Measurements from ENCODE around the gene MAGI2.

Gene MAGI2

DNA sequence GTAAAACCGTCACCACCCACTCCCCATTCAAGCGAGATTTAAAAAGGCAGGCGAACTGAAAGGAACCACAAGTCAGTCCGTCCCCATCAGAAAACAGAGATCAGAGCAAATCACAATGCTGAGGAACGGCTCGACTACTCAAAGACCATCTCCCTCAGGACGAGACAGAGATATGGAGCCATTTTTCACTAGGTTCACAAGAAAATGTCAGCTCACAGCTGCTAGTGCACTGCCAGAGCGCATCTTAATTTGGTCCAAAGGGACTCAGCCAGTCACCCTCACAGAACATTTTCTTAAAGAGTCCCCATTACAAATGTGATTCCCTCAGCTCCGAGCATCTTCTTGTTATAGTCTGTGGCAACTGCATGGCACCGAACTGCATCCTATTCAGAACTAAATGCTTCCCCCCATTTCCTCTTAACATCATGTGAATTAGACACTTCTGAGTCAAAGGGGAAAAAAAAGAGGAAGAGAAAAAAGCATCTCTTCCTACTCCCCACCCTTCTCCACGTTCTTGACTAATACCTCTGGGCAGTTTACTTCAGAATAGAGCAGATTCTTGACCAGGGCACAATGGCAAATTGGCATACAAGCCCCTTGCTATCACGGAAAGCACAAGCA lies 683.9 kb downstream of the MAGI2 start:
- DNase-seq = no peak

DNA sequence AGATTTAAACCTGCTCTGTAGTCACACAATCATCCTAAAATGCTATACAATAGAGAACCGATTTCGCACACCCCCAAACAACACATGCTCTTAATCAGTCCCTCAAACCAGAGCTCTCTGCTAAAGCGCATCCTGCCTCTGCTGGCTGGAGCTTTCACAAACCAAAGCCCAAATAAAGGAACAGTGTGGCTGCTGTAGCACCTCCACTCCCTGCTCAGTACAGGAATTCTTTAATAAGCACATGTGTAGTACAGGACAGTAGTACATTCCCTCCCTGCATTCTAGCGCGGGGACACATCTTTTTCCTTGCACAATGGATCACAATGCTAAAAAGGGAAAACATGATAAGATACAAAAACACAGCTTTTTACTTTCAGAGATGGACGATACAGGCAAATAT lies 684.6 kb downstream of the MAGI2 start:
- DNase-seq = no peak

- no peak for DNase-seq
Measured at GRCh38 chr7:78765943-78766729, 687.3 kb downstream of the MAGI2 start.

GRCh38 chr7:78764571-78764970 lies 688.9 kb downstream of the MAGI2 start:
- DNase-seq = no peak

DNA sequence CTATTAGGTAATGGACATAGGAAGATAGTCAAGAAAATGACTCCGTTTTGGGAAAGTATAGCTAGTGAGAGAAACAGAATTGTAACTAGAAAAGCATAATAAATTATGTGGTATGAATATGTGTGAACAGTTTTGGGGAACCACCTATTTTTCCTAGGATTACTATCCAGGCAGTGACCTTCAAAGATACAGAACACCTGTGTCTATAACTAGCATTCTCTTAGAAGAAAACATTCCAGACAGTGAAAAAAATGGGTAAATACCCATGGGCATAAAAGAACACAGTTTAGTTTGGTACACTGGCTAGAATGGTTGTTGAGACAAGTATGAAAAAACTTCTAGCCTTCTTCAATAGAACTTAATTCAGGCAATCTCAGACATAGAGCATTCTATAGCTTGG lies 690.8 kb downstream of the MAGI2 start:
- DNase-seq = no peak

- peak; percentile 23 for DNase-seq
Measured at GRCh38 chr7:78760620-78761355, 692.7 kb downstream of the MAGI2 start.

- DNase-seq = no peak
Measured at GRCh38 chr7:78752554-78752953, 700.9 kb downstream of the MAGI2 start.

DNA sequence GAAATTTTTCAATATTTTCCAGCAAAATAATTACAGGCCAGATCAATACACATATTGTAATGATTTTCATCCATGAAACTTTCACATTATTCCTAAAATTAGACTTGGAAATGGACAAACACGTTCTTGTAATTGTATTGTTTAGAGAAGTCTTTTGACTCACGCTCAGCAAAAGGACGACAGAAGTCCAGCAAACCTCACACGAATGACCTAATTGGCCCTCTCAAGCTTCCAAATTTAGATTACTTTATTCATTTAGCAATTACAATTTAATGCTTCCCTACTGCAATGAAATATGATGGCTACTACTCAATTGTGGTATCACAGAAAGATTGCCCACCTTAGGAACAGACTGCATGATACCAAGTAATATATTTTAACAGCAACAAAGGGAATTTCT lies 702.2 kb downstream of the MAGI2 start:
- no peak for DNase-seq

DNA sequence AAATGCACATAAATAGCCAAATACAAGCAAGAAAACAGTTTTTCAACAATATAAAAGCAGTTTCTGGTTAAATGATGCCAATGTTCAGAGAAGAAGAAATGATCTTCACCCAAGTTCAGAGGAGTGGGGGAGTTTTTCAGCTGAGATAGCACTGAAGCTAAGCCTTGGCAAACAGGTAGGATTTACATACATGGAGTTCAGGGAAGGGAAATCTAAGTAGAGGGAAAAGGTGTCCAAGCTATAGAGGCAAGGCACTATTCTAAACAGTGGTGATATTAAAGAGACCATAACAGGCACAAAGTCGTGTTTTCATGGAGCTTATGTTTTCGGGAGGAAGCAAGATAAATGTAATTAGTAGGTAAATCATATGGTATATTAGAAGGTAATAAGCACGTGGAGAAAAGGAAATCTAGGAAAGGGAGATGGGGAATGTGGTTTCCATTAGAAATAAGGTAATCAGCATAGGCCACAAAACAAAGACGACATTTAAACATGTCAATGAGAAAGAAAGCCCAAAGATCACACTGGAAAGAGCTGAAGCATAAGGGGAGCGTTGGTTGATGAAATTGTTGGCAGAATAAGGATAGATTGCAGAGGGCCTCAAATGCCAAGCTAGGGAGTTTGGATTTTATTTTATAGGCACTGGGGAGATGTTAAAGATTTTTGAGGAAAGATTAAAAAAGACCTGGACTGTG lies 704.3 kb downstream of the MAGI2 start:
- DNase-seq = no peak

DNA sequence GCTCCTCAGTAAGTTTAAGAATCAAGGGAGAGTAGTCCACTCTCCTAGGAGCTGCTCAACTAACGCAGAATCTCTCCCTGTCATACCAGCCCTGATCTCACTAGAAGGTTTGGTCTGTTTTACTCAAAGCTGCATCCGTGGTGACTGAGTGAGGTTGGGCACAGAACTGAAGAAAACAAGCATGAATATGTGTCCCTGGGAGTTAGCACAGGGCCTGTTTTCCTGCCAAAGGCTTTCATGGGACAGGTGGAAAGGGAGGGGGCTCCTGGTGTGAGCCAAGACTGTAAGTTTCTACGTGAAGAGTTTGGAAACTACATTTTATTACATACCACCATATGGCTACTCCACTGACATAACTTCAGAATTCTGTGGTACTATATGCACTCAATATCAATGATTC lies 705.9 kb downstream of the MAGI2 start:
- DNase-seq = no peak

DNA sequence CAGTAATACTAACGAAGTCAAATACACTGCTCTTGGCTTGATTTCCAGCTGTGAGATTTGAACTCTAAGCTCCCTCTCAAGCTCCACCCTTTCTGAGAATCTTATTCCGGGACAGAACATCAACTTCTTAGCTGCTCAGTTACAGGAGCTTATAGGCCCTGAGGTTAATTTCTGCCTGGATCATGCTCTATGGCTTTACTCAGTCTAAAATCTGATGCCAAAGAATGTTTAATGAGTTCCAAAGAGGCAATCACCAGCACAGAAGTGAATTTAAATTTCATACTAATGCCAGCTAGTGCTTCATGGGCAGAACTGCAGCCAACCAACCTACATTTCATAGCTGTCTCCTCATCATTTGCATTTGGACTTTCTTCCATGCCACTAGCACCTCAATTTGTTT lies 707.2 kb downstream of the MAGI2 start:
- DNase-seq = no peak

DNA sequence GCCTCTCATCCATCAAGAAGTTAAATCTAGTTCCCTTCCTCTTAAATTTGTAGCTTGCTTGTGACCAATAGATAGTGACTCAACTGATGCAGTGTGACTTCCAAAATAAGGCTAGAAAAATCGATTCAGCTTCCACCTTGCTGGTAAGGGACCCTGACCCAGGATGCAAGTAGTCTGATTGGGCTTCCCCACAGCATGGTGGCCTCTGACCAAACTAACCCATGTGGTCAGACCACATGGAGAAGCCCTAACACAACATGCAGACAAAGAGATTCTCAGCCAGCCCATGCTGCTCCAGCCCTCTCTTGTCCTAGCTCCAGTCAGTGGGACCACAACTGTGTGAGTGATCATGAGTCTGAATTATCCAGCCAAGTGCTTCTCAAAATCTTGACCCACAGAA lies 710.8 kb downstream of the MAGI2 start:
- DNase-seq = no peak

GRCh38 chr7:78736548-78736947 lies 716.9 kb downstream of the MAGI2 start:
- no peak for DNase-seq

- no peak for DNase-seq
Measured at GRCh38 chr7:78734626-78735025, 718.8 kb downstream of the MAGI2 start.

GRCh38 chr7:78720066-78720465 lies 733.4 kb downstream of the MAGI2 start:
- DNase-seq = no peak

- DNase-seq = no peak
Measured at GRCh38 chr7:78718212-78718611, 735.3 kb downstream of the MAGI2 start.

- no peak for DNase-seq
Measured at GRCh38 chr7:78716876-78717275, 736.6 kb downstream of the MAGI2 start.

DNA sequence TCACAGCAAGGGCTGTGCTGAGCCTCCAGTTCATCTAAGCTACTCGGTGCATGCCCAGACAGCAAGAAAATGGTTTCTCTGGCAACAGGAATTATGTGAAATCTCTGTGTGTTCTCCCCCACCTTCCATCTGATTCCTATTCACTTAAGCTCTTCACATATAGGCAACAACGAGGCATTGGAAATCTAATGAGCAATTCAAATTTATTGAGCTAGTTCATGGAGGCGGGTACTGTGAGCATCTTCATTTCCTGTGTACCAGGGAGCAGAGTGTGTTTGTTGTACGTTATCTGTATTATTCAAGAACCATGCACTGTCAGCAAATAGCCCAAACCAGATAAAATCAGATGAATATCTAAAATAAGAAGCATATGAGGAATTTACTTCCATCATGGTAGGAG lies 739.1 kb downstream of the MAGI2 start:
- DNase-seq = no peak

- no peak for DNase-seq
Measured at GRCh38 chr7:78712111-78712510, 741.4 kb downstream of the MAGI2 start.

GRCh38 chr7:78709658-78710057 lies 743.8 kb downstream of the MAGI2 start:
- peak; percentile 10 for DNase-seq

DNA sequence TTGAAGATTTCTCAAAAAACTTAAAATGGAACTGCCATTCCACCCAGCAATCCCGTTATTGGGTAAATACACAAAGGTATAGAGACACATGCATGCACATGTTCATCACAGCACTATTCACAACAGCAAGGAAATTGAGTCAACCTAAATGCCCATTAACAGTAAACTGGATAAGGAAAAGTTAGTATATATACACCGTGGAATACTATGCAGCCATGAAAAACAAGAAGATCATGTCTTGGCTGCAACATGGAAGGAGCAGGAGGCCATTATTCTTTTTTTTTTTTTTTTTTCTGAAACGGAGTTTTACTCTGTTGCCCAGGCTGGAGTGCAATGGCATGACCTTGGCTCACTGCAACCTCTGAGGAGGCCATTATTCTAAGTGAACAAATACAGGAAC lies 749.0 kb downstream of the MAGI2 start:
- no peak for DNase-seq

GRCh38 chr7:78703391-78703790 lies 750.1 kb downstream of the MAGI2 start:
- DNase-seq = no peak

DNA sequence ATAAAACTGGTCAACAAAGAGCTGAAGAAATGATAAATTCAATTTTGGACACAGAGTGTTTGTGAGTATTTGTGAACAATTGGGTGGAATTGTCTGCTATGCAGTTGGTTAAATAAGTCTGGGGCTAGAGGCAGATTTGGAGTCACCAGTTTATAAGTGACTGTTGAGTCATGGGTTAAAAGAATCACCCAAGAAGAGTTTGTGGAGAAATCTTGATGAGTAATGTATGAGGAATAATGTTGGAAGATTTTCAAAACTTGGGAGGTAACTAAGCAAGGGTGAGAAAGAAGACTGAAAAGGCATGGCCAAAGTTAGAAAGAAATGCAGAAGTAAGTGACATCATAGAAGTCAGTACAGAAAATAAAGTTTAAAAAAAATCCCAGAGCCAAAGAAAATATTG lies 750.7 kb downstream of the MAGI2 start:
- DNase-seq = no peak

DNA sequence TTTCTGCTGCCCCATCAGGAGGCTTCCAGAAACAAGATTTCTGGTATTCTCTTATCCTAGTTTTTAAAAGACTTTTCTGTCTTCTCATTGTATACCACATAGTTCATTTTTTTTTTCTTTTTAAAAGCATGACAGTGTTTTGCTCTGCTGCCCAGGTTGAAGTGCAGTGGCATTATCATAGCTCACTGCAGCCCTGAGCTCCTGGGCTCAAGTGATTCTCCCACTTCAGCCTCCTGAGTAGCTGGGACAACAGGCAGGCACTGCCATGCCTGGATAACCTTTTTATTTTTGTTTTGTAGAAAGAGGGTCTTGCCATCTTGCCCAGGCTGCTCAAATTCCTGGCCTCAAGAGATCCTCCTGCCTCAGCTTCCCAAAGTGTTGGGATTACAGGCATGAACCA lies 757.6 kb downstream of the MAGI2 start:
- no peak for DNase-seq
